HG03039 (cell line): Measurements from ENCODE around the gene PYGM.

Experiments used
- ATAC-seq: cut with Tn5 transposase; IDR thresholded peaks from one replicate; pipeline ENCODE4 v1.9.1; 2021; ENCODE audit warnings: mild to moderate bottlenecking, moderate library complexity; ENCODE audit not compliant: unreplicated experiment

Gene PYGM

DNA sequence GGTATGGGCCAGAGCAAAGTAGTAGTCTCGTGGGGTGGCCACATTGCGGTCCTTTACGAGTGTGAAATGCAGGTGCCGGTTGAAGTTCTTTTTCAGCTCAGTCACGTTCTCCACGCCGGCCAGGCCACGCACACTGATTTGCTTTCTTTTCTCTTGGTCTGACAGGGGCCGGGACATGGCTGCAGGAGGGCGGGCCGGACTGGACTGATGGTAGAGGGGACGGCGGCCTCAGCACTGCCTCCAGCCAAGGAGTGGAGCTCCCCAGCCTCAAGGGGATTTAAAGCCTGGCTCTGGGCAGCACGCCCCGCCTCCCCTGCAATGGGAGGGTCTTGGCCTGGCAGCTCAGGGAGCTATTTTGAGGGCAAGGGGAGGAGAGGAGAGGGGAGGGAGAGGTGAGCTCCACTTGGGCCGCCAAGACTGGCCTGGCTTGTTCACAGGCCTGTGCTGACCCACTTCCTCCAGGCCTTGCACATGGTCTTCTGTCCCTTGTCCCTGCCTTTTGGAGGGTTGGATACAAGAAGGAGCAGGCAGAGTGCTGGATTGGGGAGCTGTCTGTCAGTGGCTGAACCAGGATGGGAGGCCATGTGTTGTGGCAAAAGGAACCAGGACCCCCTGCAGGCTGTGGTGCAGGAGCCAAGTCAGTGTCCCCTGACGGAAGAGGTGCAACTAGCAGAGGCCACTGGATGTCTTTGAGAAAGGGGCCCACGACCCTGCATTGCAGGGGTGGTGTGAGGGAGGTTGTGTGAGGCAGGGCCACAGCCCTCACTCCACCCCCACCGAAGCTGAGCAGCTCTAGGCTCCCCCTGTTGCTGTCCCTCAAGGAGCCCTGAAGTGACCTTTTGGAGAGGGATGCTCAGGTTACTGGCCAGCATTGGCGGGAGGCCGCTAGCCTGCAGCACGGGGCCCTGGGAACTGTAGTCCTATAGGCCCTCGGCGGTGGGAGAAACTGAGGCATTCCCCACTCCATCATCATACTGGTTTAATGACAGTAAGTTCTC is at the start of gene PYGM:
Gene PYGM, minus strand, starts transcription at position 253 of the 998 bp plus-strand sequence. Its CDS starts 76 bp downstream, at position 177.
- no peak for ATAC-seq

DNA sequence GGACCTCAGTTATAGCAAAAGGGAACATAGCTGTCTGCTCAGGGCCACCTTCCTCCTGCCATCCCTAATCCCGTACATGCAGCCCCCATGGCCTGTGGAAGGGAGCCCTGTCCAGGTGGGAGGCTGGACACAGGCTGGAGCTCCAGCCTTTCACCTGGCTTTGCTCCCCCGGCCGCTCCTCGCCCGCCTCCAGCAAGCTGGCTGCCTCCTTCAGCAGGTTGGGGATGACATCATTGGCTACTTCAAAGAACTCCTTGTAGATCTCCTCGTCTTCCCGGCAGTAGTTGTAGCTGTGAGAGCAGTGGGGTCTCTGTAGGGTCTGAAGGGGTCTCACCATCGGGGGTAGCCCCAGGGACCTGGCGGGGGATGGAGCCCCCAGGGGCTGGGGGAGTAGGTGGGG is 45.7 kb upstream of the PYGM start:
- ATAC-seq = no peak

DNA sequence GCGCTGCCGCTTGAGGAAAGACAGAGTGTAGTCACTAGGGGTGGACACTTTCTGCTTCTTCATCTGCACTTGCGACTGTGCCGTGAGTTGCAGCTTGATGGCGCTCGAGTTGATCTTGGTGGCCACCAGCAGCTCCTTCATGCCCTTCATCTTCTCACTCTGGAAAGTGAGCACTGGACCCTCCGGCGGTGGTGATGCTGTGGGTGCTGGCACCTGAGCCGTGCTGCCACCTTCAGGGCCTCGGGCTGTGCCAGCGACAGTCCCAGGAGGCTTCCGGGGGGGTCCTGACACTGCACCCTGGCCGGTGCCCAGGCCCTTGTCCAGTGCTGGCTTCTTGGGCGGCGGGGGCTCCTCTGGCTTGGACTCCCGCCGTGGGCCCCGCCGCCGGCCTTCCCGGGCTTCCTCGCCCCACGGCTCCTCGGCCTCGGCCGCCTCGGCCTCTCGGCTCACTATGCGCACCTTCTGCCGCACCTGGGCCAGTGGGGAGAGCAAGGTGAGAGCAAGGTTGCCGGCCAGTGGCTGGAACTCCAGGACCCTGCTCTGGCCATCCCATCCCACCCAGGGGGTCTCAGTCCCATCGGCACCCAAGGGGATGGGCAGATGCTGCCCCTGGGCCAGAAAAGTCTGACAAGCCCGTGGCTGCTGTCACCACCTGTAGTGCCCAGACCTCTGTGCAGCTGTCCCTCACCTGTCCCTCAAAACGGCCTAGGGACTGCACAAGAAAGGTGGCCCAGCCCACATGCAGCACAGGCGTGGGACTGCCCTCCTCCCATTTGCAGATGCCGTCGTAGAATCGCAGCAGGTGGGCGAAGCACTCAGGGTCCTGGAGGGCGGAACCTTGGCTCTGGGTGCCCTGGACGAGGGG is 44.8 kb upstream of the PYGM start:
- ATAC-seq = no peak

DNA sequence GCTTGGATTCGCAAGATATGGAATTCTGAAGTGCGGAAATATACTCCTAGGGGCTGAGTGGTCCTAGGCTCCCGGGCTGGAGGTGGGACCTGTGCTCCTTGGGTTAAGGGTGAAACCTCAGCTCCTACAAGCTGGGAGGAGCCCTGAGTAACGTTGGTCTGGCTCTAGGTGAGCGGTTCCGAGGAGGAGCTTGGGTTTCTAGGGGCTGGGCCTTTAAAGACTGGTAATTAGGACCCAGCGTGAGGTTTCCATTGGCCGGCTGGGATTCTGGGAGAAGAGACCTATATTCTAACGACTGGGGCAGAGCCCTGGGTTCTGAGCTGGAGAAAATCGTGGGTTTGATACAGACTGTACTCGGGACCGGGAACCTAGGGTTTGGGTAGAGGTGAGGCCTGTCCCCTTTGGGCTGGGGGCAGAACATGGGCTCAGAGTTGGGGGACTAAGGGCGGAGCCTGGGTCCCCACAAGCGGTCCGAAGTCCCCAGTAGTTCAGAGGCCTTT is 44.1 kb upstream of the PYGM start:
- no peak for ATAC-seq

DNA sequence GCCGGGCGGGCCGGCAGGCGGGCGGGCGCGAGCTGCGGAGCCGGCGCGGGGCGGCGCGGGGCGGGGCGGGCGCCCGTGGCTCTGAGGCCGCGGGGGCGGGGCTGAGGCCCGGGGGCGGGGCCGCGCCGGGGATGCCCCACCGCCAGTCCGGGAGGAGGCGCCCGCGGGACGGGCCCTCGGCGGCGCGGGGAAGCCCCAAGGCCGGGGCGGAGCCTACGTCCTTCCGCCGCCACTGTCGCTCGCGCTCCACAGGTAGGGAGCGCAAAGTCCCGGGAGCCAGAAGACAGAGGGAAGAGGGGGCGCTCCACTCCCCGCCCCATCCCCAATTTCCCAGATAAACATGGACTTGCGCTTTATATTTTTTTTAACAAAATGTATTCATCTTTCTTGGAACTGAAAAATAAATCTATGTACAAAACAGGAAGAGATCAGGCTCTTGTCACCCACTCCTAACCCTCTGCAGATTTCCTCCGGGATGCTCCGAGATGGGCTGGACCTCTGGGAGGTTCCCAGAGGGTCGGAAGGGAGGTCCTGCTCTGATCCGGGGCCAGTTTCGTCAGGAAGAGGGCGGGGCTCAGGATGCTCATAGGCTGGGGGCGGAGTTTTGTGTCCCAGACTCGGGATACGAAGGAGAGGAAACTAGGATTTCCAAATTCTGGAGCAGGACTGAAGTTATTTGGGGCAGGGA is 43.5 kb upstream of the PYGM start, which contains the start of gene MAP4K2:
Gene MAP4K2, minus strand, starts transcription at position 57 of the 688 bp plus-strand sequence. CDS start 65 bp downstream, outside the sequence.
- peak; percentile 61 for ATAC-seq

DNA sequence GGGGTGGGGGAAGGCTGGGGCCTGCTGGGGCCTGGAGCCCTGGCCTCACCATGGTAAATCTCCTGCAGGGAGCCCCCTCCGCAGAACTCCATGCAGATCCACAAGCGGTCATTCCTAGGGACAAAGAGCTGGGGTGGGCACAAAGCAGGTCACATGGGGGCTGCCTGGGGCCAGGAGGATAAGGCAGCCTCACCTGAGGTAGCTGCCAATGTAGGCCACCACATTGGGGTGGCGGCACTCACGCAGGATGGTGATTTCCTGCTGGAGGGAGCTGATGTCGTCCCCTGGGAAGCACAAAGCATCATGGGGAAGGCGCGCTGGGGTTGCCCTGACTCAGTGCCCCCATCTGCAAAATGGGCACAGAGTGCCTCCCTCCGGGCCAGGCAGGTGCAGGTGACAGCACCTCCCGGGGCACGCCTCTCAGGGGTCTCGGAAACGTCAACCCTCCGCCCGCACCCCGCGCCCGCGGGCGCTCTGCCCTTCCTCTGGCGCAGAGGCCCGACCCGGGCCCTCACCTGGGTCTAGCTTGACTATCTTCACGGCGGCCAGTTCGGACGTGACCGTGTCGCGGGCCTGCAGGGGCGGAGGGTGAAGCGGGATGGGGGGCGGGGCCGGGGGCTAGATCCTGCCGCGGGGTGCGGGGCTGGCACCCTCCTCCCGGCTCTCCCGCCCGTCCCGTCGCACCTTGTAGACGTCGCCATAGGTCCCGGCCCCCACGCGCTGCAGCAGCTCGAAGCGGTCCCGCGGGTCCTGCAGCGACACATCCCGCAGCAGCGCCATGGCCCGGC is 42.8 kb upstream of the PYGM start:
- peak; percentile 11 for ATAC-seq

DNA sequence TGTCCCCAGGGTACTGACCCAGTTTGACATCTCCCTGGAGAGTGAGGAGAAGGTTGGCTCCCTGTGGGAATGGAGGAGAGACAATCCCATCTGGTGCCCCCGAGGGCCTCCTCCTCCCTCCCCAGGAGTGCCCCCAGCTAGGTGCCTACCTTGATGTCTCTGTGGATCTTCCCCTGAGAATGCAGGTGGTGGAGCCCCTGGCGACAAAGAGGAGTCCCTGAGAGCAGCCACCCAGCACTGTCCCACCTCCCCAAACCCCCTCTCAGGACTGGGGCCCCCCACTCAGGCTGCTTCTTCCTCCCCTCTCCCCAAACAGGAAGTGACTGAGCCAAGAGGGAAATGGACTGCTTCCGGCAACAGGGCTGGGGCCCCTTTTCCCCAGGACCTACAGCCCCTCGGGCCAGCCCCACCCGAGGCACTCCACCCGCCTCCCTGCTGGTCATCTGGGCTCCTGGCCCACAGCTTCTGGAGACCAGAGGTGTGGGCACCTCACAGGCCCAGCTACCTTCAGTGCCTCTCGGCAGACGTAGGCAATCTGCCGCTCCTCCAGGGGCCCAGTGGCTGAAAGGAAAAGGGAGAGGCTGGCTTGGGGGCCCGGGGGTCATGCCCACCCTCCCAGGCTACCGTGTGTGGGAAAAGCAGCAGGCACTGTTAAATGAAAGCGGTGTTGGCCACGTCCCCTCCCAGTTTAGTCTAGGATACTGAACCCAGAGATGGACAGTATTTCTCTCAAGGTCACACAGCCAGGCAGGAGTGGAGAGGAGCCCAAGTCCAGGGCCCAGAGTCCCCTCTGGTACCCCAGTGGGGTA is 42.0 kb upstream of the PYGM start:
- no peak for ATAC-seq

DNA sequence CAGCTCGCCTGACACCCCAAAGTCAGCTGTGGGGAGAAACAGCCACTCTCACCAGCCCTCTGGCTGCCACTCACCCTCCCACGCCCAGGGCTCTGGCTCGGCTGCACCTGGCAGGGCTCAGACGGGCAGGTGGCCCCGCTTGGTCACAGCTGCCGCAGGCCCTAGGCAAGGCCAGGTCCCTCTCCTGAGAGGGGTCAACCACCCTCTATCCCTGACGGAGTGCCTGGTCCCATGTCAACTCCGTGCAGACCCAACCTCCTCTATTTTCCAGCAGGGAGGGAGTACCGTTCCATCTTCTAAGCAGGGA is 41.3 kb upstream of the PYGM start:
- no peak for ATAC-seq

DNA sequence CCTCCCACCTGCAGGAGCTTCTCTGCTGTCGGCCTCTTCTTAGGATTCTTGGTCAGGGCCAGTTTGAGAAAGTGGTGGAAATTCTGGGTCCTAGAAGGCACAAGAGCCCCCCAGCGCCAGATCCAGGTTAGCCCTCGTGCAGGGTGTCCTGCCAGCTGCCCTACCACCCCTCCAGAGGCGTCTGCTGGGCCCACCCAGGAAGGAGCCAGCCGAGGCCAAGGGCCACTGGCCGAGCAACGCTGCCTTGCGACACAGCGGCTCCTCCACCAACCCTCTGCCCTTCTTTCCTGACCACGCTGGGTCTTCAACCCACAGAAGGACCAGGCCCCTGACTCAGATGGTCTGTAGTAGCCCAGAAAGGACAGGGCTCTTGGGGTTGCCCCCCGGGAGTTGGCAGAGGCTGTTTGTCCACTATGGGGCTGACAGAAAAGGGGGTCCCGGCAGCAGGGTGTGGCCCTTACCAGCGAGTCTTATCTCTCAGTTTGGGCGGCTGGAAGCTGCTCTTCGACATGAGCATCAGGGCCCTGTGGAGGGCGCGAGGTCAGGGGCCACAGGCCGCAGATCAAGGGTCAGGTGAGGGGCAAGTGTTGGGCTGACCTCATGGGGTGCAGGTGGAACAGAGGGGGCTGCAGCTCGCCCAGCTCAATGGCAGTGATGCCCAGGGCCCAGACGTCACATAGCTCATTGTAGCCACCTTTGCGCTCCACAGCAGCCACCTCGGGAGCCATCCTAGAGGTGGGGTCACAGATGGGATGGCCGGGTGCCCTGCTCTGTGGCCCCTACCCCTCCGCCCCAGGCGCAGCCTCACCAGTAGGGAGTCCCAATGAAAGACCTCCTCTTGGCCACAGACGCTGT is 40.8 kb upstream of the PYGM start:
- no peak for ATAC-seq

DNA sequence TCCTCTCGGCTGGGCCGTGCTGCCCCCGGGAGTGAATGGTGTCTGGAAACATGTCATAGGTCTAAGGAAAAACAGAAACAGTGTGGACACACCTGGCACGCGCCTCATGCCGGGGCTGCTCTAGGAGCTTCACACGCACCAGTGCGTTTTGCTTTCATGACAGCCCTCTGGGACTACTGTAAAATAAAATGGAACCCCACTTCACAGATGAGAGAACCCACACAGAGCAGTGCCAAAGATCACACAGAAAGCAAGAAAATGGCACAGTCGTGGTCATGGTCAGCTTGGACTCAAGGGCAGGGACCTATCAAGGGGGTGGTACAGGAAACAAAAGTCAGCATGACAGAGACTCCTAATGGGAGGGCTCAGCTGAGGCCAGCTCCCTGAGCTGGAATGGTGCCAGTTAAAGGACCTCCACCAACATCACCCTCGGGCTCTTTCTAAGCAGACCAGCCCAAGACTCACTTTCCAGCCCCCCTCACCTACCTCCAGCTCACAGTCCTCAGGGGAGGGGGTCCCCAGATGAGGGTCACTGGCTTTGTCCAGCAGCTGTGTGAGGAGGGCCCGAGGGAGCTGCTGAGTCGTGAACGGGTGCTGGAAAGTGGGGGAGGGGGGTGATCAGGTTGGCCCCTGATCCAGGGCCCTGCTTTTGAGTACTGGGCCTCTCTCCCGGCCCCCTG is 40.0 kb upstream of the PYGM start:
- ATAC-seq = no peak

DNA sequence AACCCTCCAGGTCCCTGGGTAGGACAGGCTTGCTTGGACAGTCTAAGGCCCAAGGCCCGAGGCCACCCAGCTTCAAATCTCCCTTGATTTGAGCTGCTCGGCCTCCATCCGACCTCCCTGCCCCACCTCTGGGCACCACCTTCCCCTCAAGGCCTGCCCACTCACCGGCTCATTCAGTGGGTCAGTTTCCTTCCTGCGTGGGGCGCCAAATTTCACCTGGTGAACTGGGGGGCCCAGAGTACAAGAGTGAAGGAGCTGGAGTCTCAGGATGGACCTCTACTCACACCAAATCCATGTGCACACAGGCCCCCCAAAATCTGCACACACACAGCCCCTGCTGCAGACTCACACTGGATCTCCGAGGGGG is 39.5 kb upstream of the PYGM start:
- no peak for ATAC-seq

DNA sequence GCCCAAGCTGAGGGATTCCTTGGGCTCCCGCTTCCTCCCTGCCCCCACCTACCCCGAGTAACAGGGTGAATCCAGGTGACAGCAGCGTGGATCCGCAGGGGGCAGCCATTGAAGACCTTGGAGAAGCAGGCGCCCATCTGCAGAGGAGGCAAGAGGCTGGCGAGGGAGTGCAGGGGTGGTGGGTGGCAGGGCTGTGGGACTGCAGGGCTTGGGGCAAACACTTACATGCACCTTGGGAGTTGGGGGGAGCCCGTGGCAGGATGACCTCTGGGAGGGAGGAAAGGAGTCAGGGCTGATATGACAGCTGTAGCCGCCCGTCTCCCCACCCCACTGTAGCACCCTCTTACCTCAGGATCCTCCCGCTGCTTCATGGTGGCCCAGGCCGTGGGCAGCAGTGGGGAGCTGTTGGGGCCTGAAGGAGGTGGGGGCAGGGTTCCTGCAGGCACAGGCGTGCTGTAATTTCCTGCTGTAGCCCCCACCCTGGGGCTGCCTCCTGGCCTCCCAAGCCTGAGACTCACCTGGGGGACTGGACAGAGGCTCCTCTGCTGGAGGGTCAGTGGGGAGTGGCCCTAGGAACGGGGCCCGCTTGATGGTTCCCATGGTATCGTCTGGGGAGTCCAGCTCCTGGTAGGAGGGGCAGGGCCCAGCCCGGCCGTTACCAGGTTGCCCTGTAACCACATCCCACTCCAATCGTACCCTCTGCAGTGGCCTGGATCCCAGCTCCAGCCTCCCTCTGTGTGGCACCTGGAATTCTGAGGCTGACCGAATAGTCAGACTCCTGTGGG is 37.2 kb upstream of the PYGM start:
- ATAC-seq = no peak

DNA sequence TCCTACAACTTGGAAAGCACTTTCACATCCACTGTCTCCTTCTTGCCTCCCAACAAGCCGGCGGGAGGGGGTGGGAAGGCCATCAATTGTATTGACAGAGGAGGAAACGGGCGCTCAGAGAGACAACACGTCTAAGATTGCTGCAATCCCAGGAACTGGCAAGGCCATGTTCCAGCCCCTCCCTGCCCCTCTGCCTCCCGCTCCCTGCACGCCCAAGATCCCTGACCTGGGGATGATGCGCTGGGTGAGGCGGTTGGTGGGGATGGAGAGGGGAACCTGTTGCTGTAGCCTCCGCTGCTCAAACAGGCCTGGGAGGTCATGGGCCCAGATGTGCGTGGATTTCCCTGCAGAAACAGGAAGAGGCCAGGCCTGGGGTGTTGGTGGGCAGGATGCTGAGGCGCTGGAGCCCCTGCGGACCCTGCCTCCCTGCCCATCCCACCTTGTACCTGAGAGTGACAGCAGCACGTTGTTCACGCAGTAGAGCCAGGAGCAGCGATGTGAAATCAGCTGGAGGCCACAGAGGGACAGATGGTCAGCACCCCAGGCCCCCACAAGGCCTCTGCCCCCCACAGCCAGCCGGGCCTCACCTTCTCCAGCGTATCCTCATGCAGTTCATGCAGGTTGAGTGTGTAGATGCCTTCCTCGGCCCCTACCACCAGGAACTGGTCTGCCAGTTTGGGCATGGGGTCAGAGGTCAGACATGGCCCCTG is 36.4 kb upstream of the PYGM start:
- ATAC-seq = no peak

DNA sequence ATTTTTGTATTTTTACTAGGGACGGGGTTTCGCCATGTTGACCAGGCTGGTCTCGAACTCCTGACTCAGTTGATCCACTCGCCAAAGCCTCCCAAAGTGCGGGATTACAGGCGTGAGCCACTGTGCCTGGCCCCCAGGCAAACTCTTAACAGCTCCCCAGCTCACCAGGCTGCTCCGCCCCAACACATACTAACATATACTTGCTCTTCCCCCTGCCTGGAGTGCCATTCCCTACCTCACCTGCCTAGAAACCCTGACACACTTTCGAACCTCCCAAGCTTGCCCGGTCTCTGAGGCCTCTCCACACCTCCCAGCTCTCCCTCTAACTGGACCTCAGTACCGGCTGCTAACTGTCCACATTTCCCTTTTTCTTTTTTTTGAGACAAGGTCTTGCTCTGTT is 34.8 kb upstream of the PYGM start:
- no peak for ATAC-seq

DNA sequence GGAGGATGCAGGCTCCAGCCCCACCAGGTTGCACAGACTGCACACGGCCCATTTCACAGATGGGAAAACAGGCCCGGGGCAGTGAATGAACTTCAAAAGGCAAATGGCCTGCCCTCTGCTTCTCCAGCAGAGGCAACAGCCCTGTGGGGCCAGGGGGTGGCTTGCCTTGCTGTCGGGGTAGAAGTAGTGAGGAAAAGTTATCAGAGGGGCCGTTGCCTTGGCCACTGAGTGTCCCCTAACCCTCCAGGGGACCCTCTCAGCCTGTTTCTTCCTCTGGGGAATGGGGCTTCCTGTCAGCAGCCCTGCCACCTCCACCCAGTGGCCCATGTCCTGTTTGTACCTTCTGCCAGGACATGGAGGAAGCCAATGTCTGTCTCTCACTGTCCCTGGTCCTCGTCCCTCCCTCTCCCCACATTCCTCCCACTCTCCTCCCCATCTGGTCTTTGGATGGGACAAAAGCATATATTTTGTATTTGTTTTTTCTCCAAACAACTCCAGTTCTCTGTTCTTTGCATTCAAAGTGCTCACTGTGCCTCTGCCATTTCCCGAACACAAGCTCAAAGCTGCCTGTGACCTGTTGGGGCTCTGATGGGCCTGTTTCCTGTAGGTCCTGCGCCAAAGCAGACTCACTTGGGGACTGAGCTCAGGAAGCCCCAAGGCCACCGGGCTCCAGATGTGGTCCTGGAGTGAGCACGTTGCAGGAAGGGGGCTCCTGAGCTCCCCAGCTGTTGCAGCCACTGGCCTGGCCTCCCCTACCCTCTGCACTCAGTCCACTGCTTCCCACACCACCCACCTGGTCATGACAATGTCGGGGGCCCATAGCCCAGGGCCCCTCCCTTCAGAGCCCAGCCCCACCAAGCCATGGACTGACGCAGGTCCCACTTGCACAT is 33.7 kb upstream of the PYGM start:
- no peak for ATAC-seq

DNA sequence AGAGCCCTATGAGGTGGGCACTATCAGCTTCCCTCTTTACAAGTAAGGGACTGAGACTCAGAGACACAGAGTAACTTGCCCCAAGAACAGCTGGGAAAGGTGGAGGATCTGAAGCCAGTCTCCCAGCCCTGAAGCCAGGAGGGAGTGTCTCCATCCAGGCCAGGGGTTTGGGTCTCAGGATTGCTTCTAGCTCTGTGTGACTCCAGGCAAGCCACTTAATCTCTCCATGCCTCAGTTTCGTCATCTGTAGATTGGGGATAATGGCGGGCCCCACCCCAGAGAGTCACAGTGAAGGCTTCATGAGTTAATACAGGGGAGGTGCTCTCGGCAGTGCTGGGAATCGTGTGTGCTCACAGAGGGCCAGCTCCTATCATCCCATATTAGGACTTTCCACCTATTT is 32.7 kb upstream of the PYGM start:
- ATAC-seq = no peak
